GM19035 (cell line): ENCODE data around the gene EDN3.

Source experiments
- ATAC-seq: cut with Tn5 transposase; IDR thresholded peaks from one replicate; pipeline ENCODE4 v1.9.1; 2021; ENCODE audit not compliant: unreplicated experiment

EDN3 gene

GRCh38 chr20:59360934-59361333 lies 60.5 kb downstream of the EDN3 start:
- ATAC-seq: no peak

- no peak for ATAC-seq
Measured at GRCh38 chr20:59361411-59361810, 61.0 kb downstream of the EDN3 start.

GRCh38 chr20:59363101-59363500 lies 62.7 kb downstream of the EDN3 start:
- no peak for ATAC-seq

GRCh38 chr20:59364611-59365010 lies 64.2 kb downstream of the EDN3 start:
- ATAC-seq: no peak

GRCh38 chr20:59365611-59366285 lies 65.3 kb downstream of the EDN3 start:
- no peak for ATAC-seq

GRCh38 chr20:59371431-59371830 lies 71.0 kb downstream of the EDN3 start:
- no peak for ATAC-seq

GRCh38 chr20:59374261-59374660 lies 73.8 kb downstream of the EDN3 start:
- no peak for ATAC-seq

- ATAC-seq: no peak
Measured at GRCh38 chr20:59375541-59375940, 75.1 kb downstream of the EDN3 start.
